GM23248 (cell line): ENCODE results near the gene GPNMB.

Experiments
- EZH2 ChIP-seq: fragments of 200-600 bp; sonication (generic); IDR thresholded peaks from 2 replicates; pipeline ENCODE4 v1.6.1; 2018; ENCODE audit warnings: antibody characterized with exemption, mild to moderate bottlenecking; ENCODE audit not compliant: insufficient read depth, poor library complexity, severe bottlenecking
- EZH2phosphoT487 ChIP-seq: fragments of 200-600 bp; sonication (generic); IDR thresholded peaks from 2 replicates; pipeline ENCODE4 v1.6.1; 2018; ENCODE audit warnings: antibody characterized with exemption, moderate library complexity, mild to moderate bottlenecking, low read depth; ENCODE audit not compliant: insufficient read depth

DNA sequence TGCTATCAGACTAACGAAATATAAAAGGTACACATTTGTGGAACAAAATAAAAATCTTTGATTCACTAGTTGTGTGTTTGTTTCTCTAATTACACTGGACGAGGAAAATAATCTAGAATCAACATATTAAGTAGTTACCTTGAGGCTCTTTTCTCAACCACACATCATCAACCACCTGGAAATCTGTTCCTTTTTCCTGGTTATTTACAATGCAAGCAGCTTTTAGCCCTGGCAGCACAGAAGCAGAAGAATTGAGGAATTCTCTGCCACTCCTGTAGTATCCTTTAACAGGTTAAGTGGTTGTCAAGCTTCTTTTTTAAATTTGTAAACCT lies 41.0 kb upstream of the GPNMB start:
- TF ChIP-seq EZH2phosphoT487 (no peak), EZH2 (no peak)
